NB4 (cell line): ENCODE results near the gene NR6A1.

Experiments used
- DNase-seq: peaks from one replicate; pipeline ENCODE4 v3.0.0; 2010; ENCODE audit warnings: low read depth
- H3K4me3 ChIP-seq: one replicate; pipeline ENCODE4 v1.5.1; 2011; ENCODE audit warnings: mild to moderate bottlenecking, low read depth, low read length, moderate library complexity
- CTCF ChIP-seq: IDR thresholded peaks from one replicate; pipeline ENCODE4 v1.5.1; 2012; ENCODE audit warnings: low read depth, low read length
- MYC ChIP-seq: IDR thresholded peaks from 2 replicates; pipeline ENCODE4 v1.6.1; 2011; ENCODE audit warnings: low read depth, low read length
- POLR2A ChIP-seq: IDR thresholded peaks from 2 replicates; pipeline ENCODE4 v1.6.1; 2011; ENCODE audit warnings: mild to moderate bottlenecking; ENCODE audit not compliant: insufficient read length; ENCODE audit errors: extremely low read depth
- TF ChIP-seq, protein P1 (sequence below): IDR thresholded peaks from 2 replicates; pipeline ENCODE4 v1.6.1; 2011; ENCODE audit warnings: low read depth, low read length

The NR6A1 gene

DNA sequence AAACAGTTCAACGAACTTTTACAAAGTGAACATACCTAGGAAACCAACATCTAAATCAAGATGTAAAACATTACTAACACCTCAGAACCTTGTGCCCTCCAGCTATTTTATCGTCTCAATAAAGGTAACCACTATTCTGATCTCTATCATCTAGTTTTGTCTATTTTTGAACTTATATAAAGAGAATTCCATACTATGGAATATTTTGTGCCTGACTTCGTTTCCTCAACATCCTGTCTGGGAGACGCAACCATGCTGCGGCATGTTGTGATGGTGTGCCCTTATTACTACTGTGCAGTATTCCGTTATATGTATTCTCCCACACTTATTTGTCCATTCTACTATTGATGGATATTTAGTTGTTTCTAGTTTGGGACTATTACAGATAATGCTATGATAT is 99.2 kb downstream of the NR6A1 start:
- no peak for TF ChIP-seq CTCF
- TF ChIP-seq, protein P1, sequence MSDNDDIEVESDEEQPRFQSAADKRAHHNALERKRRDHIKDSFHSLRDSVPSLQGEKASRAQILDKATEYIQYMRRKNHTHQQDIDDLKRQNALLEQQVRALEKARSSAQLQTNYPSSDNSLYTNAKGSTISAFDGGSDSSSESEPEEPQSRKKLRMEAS, result no peak
- TF ChIP-seq MYC, result no peak
- TF ChIP-seq POLR2A, result no peak
- H3K4me3 ChIP-seq, result no peak overlapping the region
- DNase-seq, result no peak

GRCh38 chr9:124666642-124667041 is 104.5 kb downstream of the NR6A1 start:
- no peak overlapping the region for H3K4me3 ChIP-seq
- DNase-seq, result peak; percentile 15
- no peak for TF ChIP-seq MYC
- TF ChIP-seq CTCF, result no peak
- TF ChIP-seq, protein P1, result no peak
- no peak for TF ChIP-seq POLR2A

DNA sequence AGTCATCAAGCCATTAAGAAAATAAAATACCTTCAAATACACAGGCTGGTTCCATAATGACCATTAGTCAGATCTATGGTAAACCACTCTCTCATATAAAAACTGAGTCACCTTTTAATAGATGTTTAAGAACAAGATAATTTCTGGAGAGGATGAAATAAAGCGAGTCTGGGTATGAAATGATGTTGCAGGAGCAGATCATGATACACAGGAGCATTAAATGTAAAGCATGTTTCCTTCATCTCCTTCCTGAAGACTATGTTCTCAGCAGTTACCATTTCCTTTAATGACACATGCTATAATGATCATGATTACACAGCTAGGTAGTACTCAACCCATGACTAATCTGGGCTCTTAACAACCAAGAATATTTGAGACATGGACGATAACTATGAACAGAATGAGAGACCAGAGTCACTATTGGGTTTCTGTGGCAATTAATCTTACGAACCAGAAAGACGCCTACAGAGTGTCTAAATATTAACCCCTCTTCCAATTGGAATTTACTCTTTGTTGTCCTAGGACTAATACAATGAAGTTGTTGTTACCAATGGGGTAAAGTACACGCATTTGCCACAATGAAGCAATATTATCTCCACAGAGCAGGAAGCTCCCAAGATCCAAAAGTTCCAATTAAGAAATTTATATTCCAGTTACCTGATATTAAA is 105.6 kb downstream of the NR6A1 start:
- TF ChIP-seq, protein P1, result no peak
- TF ChIP-seq MYC (no peak), POLR2A (no peak), CTCF (no peak)
- DNase-seq, result no peak
- H3K4me3 ChIP-seq, result no peak overlapping the region

GRCh38 chr9:124664143-124664542 is 107.0 kb downstream of the NR6A1 start:
- no peak overlapping the region for H3K4me3 ChIP-seq
- TF ChIP-seq POLR2A (no peak), CTCF (no peak), MYC (no peak)
- TF ChIP-seq, protein P1, result no peak
- no peak for DNase-seq

DNA sequence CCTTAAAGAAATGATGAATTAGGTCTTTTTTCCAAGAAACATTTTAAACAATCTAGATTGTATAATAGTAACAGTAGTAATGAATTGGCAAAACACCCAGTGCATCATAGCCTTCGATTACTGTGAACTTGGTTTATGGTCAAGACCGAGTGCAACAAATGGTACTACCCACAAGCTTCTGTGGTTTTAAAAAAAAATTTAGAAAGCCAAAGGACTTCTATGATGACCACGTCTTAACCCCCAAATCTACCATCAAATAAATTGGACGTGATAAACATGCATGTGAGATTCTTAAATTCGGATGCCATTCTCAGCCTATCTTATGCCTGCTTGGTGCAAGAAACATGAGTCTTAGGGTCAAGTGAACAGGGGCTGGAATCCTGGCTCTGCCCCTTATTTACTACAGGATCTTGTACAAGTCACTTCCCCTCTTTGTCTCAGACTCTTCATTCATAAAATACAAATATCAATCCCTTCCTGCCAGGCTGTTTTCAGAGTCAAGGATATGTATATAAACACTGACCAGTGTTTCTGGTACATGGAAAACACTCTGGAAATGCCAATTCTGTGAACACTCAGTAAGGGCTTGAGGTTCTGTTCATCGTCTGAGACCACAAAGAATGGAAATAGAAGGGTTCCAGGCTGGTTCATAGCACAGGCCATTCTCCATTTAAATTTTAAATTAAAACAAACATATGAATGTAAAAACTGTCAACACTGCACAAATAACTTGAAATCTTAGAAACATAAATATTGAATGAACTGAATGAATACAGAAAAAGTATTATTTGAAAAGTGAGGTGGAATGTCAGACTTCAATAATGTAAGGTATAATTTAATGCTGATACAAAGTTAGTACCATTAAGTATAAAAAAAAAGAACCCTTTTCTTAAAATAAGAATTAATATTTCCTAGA is 107.8 kb downstream of the NR6A1 start:
- no peak overlapping the region for H3K4me3 ChIP-seq
- TF ChIP-seq, protein P1, result no peak
- TF ChIP-seq POLR2A (no peak), MYC (no peak), CTCF (no peak)
- DNase-seq, result peak; percentile 40
